ENCODE data around the gene KEAP1.
"Not testable (repeated sequence)": the region's sequence is repeated elsewhere in the genome, so short reads cannot be mapped to it uniquely, and the experiment has no call there.

The KEAP1 gene

GRCh38 chr19:10467104-10467706 lies 36.0 kb downstream of the KEAP1 start:
- Histone ChIP-seq H3K27me3 (no peaks in the 10 kb centered on the region), H3K36me3 (peaks cover 18 to 63% (median 43%) of the 10 kb centered on the region in 11 experiments), H3K4me1 (peaks cover 0 to 10% (median 7%) of the 10 kb centered on the region in 10 experiments; a peak in 13 of 20 replicates), H3K4me2 (peak overlapping the region in 7 of 11 experiments; percentile 10 to 51 (median 26); a peak in 8 of 22 replicates), H3K4me3 (no peak overlapping the region), H4K20me1 (no peaks in the 10 kb centered on the region; a peak in 1 of 22 replicates), H3K9ac (peak overlapping the region in 6 of 11 experiments; percentile 5 to 50 (median 28); a peak in 3 of 22 replicates), H3K9me3 (replicated peaks in 1 of 11) (no peaks in the 10 kb centered on the region), H3K27ac (peak overlapping the region in 1 of 11 experiments; percentile 35; a peak in 2 of 22 replicates)
- no peak for TF ChIP-seq Cebpa-rat (IDR thresholded peaks at IDR 0.05)

GRCh38 chr19:10464456-10464855 lies 38.7 kb downstream of the KEAP1 start:
- Histone ChIP-seq H3K9ac (no peak overlapping the region), H3K27me3 (no peaks in the 10 kb centered on the region), H3K4me3 (no peak overlapping the region), H3K36me3 (peaks cover 18 to 62% (median 48%) of the 10 kb centered on the region in 11 experiments), H3K9me3 (replicated peaks in 1 of 11) (no peaks in the 10 kb centered on the region), H3K4me2 (no peak overlapping the region), H3K4me1 (peaks cover 6 to 22% (median 17%) of the 10 kb centered on the region in 10 experiments), H3K27ac (no peak overlapping the region), H4K20me1 (peaks cover 0 to 7% (median 0%) of the 10 kb centered on the region in 11 experiments; a peak in 4 of 22 replicates)
- no peak for TF ChIP-seq Cebpa-rat (IDR thresholded peaks at IDR 0.05)

DNA sequence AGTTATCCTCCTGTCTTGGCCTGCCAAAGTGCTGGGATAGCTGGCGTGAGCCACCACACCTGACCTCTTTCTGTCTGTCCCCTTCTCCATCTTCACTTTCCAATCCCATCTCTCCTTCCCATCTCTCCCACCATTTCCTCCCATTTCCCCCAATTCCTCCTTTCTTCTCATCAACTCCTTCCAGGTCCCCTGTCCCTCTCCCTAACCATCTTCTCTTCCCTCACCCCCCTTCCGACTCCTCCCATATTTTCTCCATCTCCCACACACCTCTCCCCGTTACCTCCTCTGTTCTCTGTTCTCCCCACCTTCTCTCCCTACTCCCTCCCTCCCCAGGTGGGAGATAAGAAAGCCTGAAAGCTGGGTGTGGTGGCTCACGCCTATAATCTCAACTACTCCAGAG lies 40.6 kb downstream of the KEAP1 start:
- no peak overlapping the region for H3K4me2 ChIP-seq

DNA sequence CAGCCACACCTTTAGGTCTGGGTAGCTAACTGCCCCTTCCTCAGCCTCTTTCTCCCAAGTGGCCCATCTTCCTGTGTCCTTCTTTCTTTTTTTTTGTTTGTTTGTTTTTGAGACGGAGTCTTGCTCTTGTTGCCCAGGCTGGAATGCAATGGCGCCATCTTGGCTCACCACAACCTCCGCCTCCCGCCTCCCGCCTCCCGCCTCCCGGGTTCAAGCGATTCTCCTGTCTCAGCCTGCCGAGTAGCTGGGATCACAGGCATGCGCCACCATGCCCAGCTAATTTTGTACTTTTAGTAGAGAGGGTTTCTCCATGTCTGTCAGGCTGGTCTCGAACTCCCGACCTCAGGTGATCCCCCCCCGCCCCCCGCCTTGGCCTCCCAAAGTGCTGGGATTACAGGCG lies 41.1 kb downstream of the KEAP1 start:
- not testable (repeated sequence) for H3K9me3 ChIP-seq (replicated peaks in 1 of 11); H4K20me1 ChIP-seq; H3K27me3 ChIP-seq
- Histone ChIP-seq H3K4me1 (peaks cover 6 to 18% (median 11%) of the 10 kb centered on the region in 10 experiments), H3K4me3 (peak overlapping the region in 3 of 10 experiments; percentile 40 to 59 (median 45); a peak in 4 of 20 replicates), H3K9ac (peak overlapping the region in 3 of 11 experiments; percentile 10 to 44 (median 15); a peak in 1 of 22 replicates), H3K27ac (peak overlapping the region in 1 of 11 experiments; percentile 32; a peak in 2 of 22 replicates), H3K36me3 (peaks cover 14 to 58% (median 42%) of the 10 kb centered on the region in 11 experiments; a peak in 21 of 22 replicates), H3K4me2 (peak overlapping the region; percentile 65 to 91 (median 79))

More for the DNA sequence above, 40.6 kb downstream of the KEAP1 start:
- Histone ChIP-seq H3K4me3 (no peak overlapping the region), H3K9ac (no peak overlapping the region), H3K36me3 (peaks cover 18 to 63% (median 47%) of the 10 kb centered on the region in 11 experiments; a peak in 21 of 22 replicates), H3K4me1 (peaks cover 6 to 22% (median 16%) of the 10 kb centered on the region in 10 experiments), H3K27ac (no peak overlapping the region), H4K20me1 (peaks cover 0 to 7% (median 0%) of the 10 kb centered on the region in 11 experiments; a peak in 4 of 22 replicates), H3K27me3 (no peaks in the 10 kb centered on the region), H3K9me3 (replicated peaks in 1 of 11) (no peaks in the 10 kb centered on the region)
- TF ChIP-seq Cebpa-rat (IDR thresholded peaks at IDR 0.05), result no peak

DNA sequence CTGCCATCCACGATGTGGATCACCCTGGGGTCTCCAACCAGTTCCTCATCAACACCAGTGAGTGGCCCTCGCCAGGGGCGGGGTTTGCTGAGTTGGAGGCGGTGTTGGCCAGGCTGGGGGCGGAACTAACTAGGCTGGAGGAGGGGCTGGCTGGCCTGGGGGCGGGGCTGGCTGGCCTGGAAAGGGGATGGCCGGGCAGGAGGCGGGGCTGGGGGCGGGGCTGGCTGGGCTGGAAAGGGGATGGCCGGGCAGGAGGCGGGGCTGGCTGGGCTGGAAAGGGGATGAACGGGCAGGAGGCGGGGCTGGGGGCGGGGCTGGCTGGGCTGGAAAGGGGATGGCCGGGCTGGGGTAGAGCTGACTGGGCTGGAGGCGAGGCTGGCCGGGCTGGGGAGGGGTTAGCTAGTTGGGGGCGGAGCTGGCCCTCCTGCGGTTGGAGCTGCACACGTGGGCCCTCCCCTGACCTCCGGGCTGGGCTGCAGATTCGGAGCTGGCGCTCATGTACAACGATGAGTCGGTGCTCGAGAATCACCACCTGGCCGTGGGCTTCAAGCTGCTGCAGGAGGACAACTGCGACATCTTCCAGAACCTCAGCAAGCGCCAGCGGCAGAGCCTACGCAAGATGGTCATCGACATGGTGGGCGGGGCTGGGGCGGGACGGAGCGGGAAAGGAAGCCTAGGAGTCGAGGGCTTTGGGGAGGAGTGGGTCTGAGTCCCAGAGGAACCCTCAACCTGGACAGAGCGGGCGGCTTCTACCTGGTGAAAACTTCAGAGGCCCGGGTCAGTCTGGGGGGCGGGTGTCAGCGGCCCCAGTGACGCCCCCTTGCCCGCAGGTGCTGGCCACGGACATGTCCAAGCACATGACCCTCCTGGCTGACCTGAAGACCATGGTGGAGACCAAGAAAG lies 41.9 kb downstream of the KEAP1 start:
- Histone ChIP-seq H3K36me3 (peaks cover 9 to 57% (median 39%) of the 10 kb centered on the region in 11 experiments; a peak in 18 of 22 replicates), H3K27ac (peak overlapping the region in 1 of 11 experiments; percentile 32; a peak in 2 of 22 replicates), H3K9ac (peak overlapping the region in 5 of 11 experiments; percentile 10 to 44 (median 40); a peak in 5 of 22 replicates), H3K4me2 (peak overlapping the region; percentile 65 to 91 (median 79)), H3K27me3 (no peaks in the 10 kb centered on the region), H3K4me3 (peak overlapping the region in 7 of 10 experiments; percentile 34 to 59 (median 41); a peak in 12 of 20 replicates), H4K20me1 (peaks cover 0 to 7% (median 0%) of the 10 kb centered on the region in 11 experiments; a peak in 4 of 22 replicates), H3K9me3 (replicated peaks in 1 of 11) (no peaks in the 10 kb centered on the region), H3K4me1 (peaks cover 6 to 18% (median 8%) of the 10 kb centered on the region in 10 experiments)
- no peak for TF ChIP-seq Cebpa-rat (IDR thresholded peaks at IDR 0.05)

DNA sequence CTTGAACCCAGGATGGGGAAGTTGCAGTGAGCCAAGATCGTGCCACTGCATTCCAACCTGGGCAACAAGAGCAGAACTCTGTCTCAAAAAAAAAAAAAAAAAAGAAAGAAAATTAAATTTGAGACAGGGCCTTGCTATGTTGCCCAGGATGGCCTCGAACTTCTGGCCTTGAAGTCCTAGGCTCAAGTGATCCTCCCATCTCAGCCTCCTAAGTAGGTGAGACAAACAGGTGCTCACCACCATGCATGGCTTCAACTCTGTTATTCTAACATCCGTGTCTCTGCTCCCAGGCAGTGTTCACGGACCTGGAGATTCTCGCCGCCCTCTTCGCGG lies 42.5 kb downstream of the KEAP1 start:
- Histone ChIP-seq H3K4me2 (peak overlapping the region in 2 of 11 experiments; percentile 46 to 60; a peak in 3 of 22 replicates), H4K20me1 (peaks cover 0 to 7% (median 0%) of the 10 kb centered on the region in 11 experiments; a peak in 4 of 22 replicates), H3K9me3 (replicated peaks in 1 of 11) (no peaks in the 10 kb centered on the region), H3K9ac (no peak overlapping the region), H3K36me3 (peaks cover 9 to 63% (median 39%) of the 10 kb centered on the region in 11 experiments; a peak in 18 of 22 replicates), H3K27ac (no peak overlapping the region), H3K4me3 (no peak overlapping the region), H3K27me3 (no peaks in the 10 kb centered on the region), H3K4me1 (peaks cover 6 to 18% (median 8%) of the 10 kb centered on the region in 10 experiments)
- no peak for TF ChIP-seq Cebpa-rat (IDR thresholded peaks at IDR 0.05)

DNA sequence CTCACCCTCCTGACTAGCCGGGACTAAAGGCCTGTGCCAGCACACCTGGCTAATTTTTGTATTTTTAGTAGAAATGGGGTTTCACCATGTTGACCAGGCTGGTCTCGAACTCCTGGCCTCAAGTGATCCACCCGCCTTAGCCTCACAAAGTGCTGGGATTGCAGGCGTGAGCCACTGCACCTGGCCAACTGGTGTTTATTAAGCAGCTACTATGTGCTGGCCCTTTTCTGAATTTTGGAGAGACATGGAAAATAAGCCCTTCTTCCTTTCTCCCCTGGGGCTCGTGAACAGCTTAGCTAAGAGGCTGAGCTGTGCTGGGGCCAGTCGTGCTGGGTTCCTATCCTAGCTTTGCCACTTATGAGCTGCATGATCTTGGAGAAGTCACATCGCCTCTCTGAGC lies 44.4 kb downstream of the KEAP1 start:
- not testable (repeated sequence) for H3K4me2 ChIP-seq; H3K9ac ChIP-seq; H3K27me3 ChIP-seq; H3K4me3 ChIP-seq; H3K9me3 ChIP-seq (replicated peaks in 1 of 11); H3K27ac ChIP-seq
- Histone ChIP-seq H3K36me3 (peaks cover 0 to 61% (median 29%) of the 10 kb centered on the region in 11 experiments; a peak in 14 of 22 replicates), H3K4me1 (peaks cover 6 to 23% (median 15%) of the 10 kb centered on the region in 10 experiments), H4K20me1 (peaks cover 0 to 14% (median 0%) of the 10 kb centered on the region in 11 experiments; a peak in 9 of 22 replicates)

DNA sequence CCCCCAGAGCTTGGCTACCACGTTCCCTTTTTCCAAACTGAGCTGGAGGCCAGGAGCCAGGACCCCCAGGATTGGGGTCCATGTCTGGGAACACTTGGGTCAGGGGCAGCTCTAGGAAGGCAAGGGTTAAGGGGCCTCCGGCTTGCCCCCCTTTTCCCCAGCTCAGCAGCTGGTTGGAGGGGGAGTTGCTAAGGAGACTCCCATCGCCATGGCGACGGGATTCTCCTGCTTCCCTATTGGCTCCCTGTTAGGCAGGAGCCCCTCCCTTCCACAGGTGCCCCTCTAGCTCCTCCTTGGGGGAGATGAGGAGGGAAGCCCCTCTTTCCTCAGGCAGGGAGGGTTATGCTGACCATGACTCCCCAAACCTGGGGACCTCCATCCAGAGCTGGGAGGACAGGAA lies 48.9 kb downstream of the KEAP1 start:
- TF ChIP-seq Cebpa-rat (IDR thresholded peaks at IDR 0.05), result no peak
- Histone ChIP-seq H4K20me1 (peaks cover 0 to 35% (median 11%) of the 10 kb centered on the region in 11 experiments; a peak in 12 of 22 replicates), H3K36me3 (peaks cover 0 to 54% (median 29%) of the 10 kb centered on the region in 11 experiments; a peak in 16 of 22 replicates), H3K4me3 (no peak overlapping the region), H3K27me3 (no peaks in the 10 kb centered on the region), H3K9me3 (replicated peaks in 1 of 11) (no peaks in the 10 kb centered on the region), H3K9ac (no peak overlapping the region), H3K27ac (no peak overlapping the region), H3K4me2 (peak overlapping the region in 8 of 11 experiments; percentile 25 to 68 (median 53); a peak in 6 of 22 replicates), H3K4me1 (peaks cover 8 to 36% (median 33%) of the 10 kb centered on the region in 10 experiments; a peak in 18 of 20 replicates)

Data from BLaER1 treated with 17β-estradiol and CSF1 and Interleukin-3, amounts not matched to agents 10 nM and 100 nM (cell line).